ENCODE measurements around the gene SLC2A4RG.
"Not testable (repeated sequence)": the region's sequence is repeated elsewhere in the genome, so short reads cannot be mapped to it uniquely, and the experiment has no call there.

The SLC2A4RG gene

GRCh38 chr20:63722967-63723622, 16.5 kb upstream of the SLC2A4RG start:
- not testable (repeated sequence) for DNase-seq

- not testable (repeated sequence) for DNase-seq
Measured at GRCh38 chr20:63730189-63730733, 9.3 kb upstream of the SLC2A4RG start.

- DNase-seq, result no peak
Measured at GRCh38 chr20:63731410-63731809, 8.2 kb upstream of the SLC2A4RG start.

- DNase-seq, result no peak
Measured at GRCh38 chr20:63732118-63733095, 7.2 kb upstream of the SLC2A4RG start.

- no peak for DNase-seq
Measured at GRCh38 chr20:63733117-63733516, 6.5 kb upstream of the SLC2A4RG start.

- DNase-seq, result no peak
Measured at GRCh38 chr20:63733579-63734081, 5.9 kb upstream of the SLC2A4RG start.

GRCh38 chr20:63734111-63734945, 5.2 kb upstream of the SLC2A4RG start:
- no peak for DNase-seq

GRCh38 chr20:63734946-63735858, 4.4 kb upstream of the SLC2A4RG start:
- no peak for DNase-seq

GRCh38 chr20:63735859-63736718, 3.5 kb upstream of the SLC2A4RG start, which contains the start of gene LIME1:
LIME1 (plus strand) TSS chr20:63736664; CDS start chr20:63737550, 886 bp downstream.
- DNase-seq, result no peak

GRCh38 chr20:63736893-63737694, 2.5 kb upstream of the SLC2A4RG start:
- DNase-seq, result no peak

- DNase-seq, result no peak
Measured at GRCh38 chr20:63737695-63737944, 2.0 kb upstream of the SLC2A4RG start.

- no peak for DNase-seq
Measured at GRCh38 chr20:63737945-63738686, 1.5 kb upstream of the SLC2A4RG start.

- no peak for DNase-seq
Measured at GRCh38 chr20:63738687-63739129, 868 bp upstream of the SLC2A4RG start.

GRCh38 chr20:63740070-63740626, 572 bp downstream of the SLC2A4RG start:
- DNase-seq, result no peak

GRCh38 chr20:63740627-63741353, 1.2 kb downstream of the SLC2A4RG start:
- DNase-seq, result no peak

GRCh38 chr20:63741354-63741675, 1.7 kb downstream of the SLC2A4RG start:
- DNase-seq, result no peak

- DNase-seq, result no peak
Measured at GRCh38 chr20:63741676-63742380, 2.3 kb downstream of the SLC2A4RG start.
